Inflammatory macrophage treated with lipopolysaccharide for 1 hour (primary cell): ENCODE measurements around the gene KRTAP16-1.

Experiments used
- DNase-seq, 2 donors: peaks; one replicate each; pipeline ENCODE4 v3.0.0-alpha.2; 2020 to 2022

KRTAP16-1 gene

DNA sequence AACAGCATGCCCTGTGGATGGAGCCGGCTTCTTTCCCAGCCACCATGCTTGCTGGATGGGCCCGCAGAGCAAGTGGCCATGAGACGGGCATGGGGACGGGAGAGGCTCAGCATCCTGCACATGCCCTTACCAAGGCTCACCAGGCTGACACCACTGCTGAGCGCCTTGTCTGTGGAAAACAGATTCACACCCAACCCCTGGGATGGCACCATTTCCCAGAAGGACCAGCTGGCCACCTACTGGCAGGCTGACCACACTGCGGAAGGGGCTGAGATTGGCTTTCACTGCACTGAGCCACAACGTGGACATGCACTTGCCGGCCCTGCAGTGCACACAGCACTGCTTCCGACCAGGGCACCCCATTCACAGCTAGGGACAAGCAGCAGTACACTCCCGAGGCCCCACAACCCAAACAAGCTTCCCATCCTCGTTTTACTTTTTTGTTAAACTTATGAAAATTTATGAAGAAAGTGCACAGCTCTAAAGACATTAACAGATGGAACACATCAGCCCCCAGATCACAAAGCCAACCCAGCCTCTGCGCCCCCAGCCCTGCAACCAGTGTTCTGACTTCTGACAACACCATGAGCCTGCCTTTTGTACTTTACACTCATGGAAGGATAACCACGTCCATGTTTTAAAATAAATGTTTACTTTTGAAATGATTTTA is 20.3 kb upstream of the KRTAP16-1 start:
- DNase-seq, result peak; percentile 12 to 69

DNA sequence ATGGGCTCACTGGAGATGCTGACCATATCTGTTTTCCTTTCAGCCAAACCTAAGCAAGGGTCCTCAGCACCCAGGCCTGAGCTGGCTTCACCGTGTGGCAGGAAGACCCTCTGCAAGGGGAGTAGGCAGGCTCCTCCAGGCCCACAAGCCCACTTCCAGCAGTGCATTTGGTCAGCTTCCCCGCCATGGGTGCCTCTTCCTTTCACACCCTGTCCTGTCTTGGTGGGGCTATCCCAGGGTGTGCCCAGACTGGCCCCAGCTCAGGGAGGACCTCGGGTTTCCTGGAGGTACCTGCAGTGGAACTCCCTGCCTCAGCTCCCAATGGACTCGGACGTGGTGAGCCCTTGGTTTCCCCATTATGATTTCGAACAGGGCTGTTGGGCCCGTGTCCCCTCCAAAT is 19.1 kb upstream of the KRTAP16-1 start:
- DNase-seq, result no peak

- no peak for DNase-seq
Observed at GRCh38 chr17:41327411-41328120, 18.5 kb upstream of the KRTAP16-1 start.

- DNase-seq, result no peak
Observed at GRCh38 chr17:41326173-41327145, 17.4 kb upstream of the KRTAP16-1 start.

GRCh38 chr17:41325611-41326010 is 16.5 kb upstream of the KRTAP16-1 start:
- no peak for DNase-seq

- no peak for DNase-seq
Observed at GRCh38 chr17:41325126-41325525, 16.0 kb upstream of the KRTAP16-1 start.

DNA sequence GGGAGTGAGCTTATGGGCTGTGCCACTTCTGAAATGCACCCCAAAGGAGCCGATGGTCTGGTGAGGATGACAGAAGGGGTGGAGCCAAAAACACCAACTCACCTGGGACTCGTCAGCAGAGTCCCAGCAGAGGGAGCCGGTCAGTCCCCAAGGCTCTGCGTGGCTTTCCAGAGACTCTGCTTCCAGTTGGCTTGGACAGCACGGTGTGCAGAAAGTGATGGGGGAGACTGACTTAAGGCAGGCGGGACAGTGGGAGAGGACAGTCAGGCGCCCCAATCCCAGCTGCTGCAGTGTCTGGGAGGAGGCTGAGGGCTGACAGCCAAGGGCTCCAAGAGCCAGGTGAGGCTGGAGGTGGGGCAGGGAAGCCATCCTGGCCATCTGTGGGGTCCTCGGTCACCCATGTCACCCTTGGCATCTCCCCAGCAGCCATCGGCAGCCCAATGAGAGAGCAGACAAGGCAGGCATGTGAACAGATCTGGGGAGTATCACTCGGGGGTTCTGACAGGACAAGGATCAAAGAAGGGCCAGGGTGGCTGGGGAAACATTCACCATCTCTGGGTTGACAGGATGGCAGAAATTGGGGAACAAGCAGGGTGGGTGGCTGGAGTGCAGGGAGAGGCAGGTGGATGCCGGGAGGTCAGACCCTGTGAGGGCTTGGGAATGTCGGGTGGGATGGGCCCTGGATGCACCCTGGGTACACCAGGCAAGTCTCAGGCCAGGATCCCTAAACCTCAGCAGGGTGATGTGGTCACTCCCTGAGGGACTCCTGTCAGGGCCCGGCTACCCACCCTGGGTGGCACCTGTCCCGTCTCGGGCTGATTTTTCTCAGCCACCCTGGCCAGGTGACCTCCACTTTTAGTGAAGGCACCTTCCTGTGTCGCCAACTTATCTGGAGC is 15.3 kb upstream of the KRTAP16-1 start:
- DNase-seq, result no peak

- no peak for DNase-seq
Observed at GRCh38 chr17:41322903-41323895, 14.1 kb upstream of the KRTAP16-1 start.

GRCh38 chr17:41322094-41322902 is 13.2 kb upstream of the KRTAP16-1 start:
- DNase-seq, result peak; percentile 17 to 35

DNA sequence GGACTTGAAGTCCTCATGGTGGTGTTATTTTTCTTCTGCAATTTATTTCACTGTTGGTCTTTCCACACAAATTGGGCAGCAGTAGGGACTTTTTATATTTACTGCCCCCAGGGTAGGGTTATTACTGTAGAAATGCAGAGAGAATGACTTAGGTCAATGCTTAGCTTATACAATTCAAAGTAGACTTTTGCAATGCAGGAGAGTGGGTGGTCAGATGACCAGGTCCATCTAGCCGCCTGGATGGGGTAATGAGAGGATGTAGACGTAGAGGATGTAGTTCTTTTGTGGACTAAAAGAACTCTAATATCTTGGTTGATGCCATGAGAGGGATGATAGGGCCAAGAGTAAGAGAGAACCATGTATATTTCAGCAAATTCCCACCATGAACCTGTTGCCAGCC is 9.1 kb upstream of the KRTAP16-1 start:
- DNase-seq, result peak; percentile 4 to 55

- DNase-seq, result no peak
Observed at GRCh38 chr17:41315814-41316445, 6.8 kb upstream of the KRTAP16-1 start.

- DNase-seq, result no peak
Observed at GRCh38 chr17:41315204-41315794, 6.2 kb upstream of the KRTAP16-1 start, which contains the start of gene KRTAP17-1. KRTAP17-1 (minus strand) TSS chr17:41315710; CDS start chr17:41315650, 60 bp downstream.

DNA sequence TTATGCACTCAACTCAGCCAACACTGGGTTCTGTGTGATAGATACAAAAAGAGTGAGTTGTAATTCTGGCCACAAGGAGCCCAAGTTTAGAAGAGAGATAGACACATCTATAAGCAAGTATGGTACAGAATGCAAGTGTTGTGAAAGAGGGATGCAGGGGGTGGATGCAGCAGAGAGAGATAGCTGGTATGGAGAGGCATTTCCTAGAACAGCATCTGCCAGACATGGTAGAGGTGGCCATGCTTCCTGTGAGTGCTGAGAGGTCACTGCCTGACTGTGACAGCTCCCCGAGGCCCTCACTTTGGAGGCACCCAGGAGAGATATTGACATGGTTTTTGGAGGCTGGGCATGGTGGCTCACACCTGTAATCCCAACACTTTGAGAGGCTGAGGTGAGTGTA is 2.0 kb upstream of the KRTAP16-1 start:
- DNase-seq, result no peak

DNA sequence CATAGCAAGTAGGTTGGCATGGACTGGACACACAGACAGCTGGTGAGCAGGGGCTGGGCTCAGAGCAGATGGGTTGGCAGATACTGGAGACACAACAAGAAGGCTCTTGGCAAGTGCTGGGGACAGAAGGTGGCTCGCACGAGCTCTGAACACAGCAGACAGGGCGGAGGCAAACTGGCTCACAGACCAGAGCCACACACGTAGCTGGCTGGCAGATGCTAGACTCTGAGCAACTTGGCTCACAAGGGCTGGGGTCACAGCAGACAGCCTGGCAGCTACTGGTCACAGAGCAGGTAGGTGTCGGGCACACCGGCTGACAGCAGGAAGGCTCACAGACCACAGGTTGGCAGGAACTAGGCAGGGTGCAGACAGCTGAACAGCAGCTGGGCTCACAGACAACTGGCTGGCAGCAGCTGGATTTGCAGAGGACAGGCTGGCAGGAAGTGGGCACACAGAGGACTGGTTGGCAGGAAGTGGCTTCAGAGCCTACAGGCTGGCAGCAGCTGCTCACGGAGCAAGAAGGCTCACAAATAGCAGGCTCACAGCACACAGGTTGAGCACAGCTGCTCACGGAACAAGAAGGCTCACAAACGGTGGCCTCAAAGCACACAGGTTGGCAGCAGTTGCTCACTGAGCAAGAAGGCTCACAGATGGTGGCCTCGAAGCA is 725 bp downstream of the KRTAP16-1 start:
- no peak for DNase-seq

DNA sequence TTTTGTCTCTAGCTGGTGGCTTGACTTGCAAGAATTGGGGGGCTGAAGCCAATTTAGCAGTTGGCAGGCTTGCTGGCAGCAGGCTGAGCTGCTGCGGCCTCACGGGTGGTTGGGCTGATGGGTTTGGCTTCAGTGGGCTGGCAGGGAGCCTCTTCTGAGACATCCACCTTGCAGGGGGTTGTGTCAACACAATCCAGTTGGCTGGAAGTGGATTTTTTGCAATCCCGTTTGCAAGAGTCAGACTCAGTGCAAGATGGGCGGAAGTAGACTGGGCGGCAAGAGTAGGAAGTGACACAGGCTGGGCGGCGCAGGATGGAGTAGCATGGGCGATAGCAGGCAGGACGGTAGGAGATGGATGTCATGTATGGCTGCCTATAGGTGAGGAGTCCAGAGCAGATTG is 1.5 kb downstream of the KRTAP16-1 start:
- peak; percentile 13 to 18 for DNase-seq

DNA sequence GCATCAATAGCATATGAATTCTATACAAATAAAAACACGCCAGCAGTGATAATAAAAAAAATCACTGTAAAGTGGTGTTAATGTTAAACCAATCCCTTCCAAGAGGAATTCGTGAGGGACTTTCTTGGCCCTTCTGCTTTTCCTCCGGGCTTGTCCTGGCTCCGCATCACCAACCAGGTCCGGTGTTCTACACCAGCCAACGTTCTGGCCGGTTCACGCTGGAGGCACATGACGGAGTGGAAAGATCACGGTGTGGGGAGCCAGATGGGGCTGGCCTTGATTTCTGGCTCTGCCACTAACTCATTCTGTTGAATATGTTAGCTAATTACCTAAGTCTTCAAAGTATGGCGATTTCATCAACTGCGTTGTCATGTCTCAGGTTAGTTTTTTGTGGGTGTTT is 5.0 kb downstream of the KRTAP16-1 start:
- no peak for DNase-seq

- DNase-seq, result no peak
Observed at GRCh38 chr17:41302981-41303380, 6.1 kb downstream of the KRTAP16-1 start.
